Ascending aorta (tissue), 2 donors: ENCODE results near the gene CCL2. TPM values are rescaled to one million over a fixed set of nuclear protein-coding genes. Genes with fewer than 3 reads are reported as not detected.

Experiments
- DNase-seq, 2 donors: peaks; one replicate each; pipeline ENCODE4 v3.0.0-alpha.2; 2019; ENCODE audit warnings: low spot score in 2 of 2
- H3K27ac ChIP-seq, 2 donors: fragments of 200-600 bp; sonication (generic); one replicate each; pipeline ENCODE4 v1.5.1; 2016 to 2017; ENCODE audit warnings: mild to moderate bottlenecking in 1 of 2
- H3K27me3 ChIP-seq: fragments of 200-600 bp; sonication (generic); one replicate; pipeline ENCODE4 v1.5.1; 2017
- H3K36me3 ChIP-seq, 2 donors: fragments of 200-600 bp; sonication (generic); one replicate each; pipeline ENCODE4 v1.5.1; 2016
- H3K4me1 ChIP-seq, 2 donors: fragments of 200-600 bp; sonication (generic); one replicate each; pipeline ENCODE4 v1.5.1; 2016 to 2017; ENCODE audit warnings: mild to moderate bottlenecking in 1 of 2
- H3K4me3 ChIP-seq, 2 donors: fragments of 200-600 bp; sonication (generic); one replicate each; pipeline ENCODE4 v1.5.1; 2016 to 2017; ENCODE audit warnings: mild to moderate bottlenecking in 1 of 2
- H3K9me3 ChIP-seq, 2 donors: fragments of 200-600 bp; sonication (generic); one replicate each; pipeline ENCODE4 v1.5.1; 2016
- intact Hi-C: fragments of 100-400 bp; cut with DNase I; formaldehyde crosslinking; loops from one replicate; pipeline ENCODE4 v1.15.1; 2023
- total RNA-seq: library from RNA; depleted of rRNA; stranded (reverse); fragments of >200 nt; gene quantifications from one replicate; pipeline ENCODE4 v1.1.0, GENCODE V29; 2016
- TF ChIP-seq, protein P1 (sequence below), 3 experiments: fragments of 200-600 bp in 2 of 3; fragments of 450-650 bp in 1 of 3; sonication (generic) in 2 of 3; IDR thresholded peaks; one replicate each; pipeline ENCODE4 v1.5.1; 2016 to 2019; ENCODE audit warnings: antibody characterized with exemption in 3 of 3, mild to moderate bottlenecking in 1 of 3, moderate library complexity in 1 of 3

The CCL2 gene
- total RNA-seq, 1 donor from 2014 or later, result 162 TPM

DNA sequence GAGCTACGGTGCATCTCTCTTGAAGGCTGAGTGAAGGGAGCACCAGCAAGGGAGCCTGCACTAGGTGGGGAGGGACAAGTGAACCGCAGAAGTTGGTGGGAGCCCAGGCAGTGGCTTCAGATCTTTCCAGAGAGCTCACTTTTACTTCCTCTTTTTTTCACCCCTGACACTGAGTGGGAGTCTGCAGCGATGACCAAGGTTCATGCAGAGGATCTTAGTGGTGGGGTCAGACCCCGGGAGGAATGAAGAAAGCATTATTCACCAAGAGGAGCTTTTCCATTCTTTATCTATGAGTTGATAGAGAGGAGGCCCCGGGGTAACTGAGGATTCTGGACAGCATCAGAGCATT, 3.0 kb upstream of the CCL2 start:
- DNase-seq, result no peak
- TF ChIP-seq, protein P1, sequence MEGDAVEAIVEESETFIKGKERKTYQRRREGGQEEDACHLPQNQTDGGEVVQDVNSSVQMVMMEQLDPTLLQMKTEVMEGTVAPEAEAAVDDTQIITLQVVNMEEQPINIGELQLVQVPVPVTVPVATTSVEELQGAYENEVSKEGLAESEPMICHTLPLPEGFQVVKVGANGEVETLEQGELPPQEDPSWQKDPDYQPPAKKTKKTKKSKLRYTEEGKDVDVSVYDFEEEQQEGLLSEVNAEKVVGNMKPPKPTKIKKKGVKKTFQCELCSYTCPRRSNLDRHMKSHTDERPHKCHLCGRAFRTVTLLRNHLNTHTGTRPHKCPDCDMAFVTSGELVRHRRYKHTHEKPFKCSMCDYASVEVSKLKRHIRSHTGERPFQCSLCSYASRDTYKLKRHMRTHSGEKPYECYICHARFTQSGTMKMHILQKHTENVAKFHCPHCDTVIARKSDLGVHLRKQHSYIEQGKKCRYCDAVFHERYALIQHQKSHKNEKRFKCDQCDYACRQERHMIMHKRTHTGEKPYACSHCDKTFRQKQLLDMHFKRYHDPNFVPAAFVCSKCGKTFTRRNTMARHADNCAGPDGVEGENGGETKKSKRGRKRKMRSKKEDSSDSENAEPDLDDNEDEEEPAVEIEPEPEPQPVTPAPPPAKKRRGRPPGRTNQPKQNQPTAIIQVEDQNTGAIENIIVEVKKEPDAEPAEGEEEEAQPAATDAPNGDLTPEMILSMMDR (IDR thresholded peaks at IDR 0.05), result no peak
- intact Hi-C loops, result loop anchor here (2.0 to 10.0 kb wide), 5 partner anchors 770 to 1553 kb away; partner anchors contain the start of genes SLFN12, SLFN5 and TAF15
- peak overlapping the region; percentile 87 to 89 for H3K27ac ChIP-seq
- peak overlapping the region in 1 of 2 donors; percentile 8 for H3K4me3 ChIP-seq
- no peaks in the 10 kb centered on the region for H3K27me3 ChIP-seq
- no peaks in the 10 kb centered on the region for H3K36me3 ChIP-seq
- no peaks in the 10 kb centered on the region for H3K9me3 ChIP-seq
- peaks cover 55 to 84% of the 10 kb centered on the region in 2 donors for H3K4me1 ChIP-seq

GRCh38 chr17:34252444-34253138, 2.5 kb upstream of the CCL2 start:
- intact Hi-C loops, result loop anchor here (2.0 to 10.0 kb wide), 5 partner anchors 770 to 1552 kb away; partner anchors contain the start of genes SLFN12, SLFN5 and TAF15
- Histone ChIP-seq H3K27me3 (no peaks in the 10 kb centered on the region), H3K27ac (peak overlapping the region; percentile 87 to 89), H3K36me3 (no peaks in the 10 kb centered on the region), H3K4me1 (peaks cover 53 to 81% of the 10 kb centered on the region in 2 donors), H3K9me3 (no peaks in the 10 kb centered on the region), H3K4me3 (peak overlapping the region in 1 of 2 donors; percentile 8)
- TF ChIP-seq, protein P1 (IDR thresholded peaks at IDR 0.05), result no peak
- peak; percentile 62 to 97 for DNase-seq

- intact Hi-C loops, result loop anchor here (2.0 to 10.0 kb wide), 5 partner anchors 769 to 1552 kb away; partner anchors contain the start of genes SLFN12, SLFN5 and TAF15
- Histone ChIP-seq H3K27ac (peak overlapping the region; percentile 87 to 89), H3K4me1 (peaks cover 48 to 75% of the 10 kb centered on the region in 2 donors), H3K9me3 (no peaks in the 10 kb centered on the region), H3K27me3 (no peaks in the 10 kb centered on the region), H3K36me3 (no peaks in the 10 kb centered on the region), H3K4me3 (peak overlapping the region in 1 of 2 donors; percentile 8)
- TF ChIP-seq, protein P1 (IDR thresholded peaks at IDR 0.05), result no peak
- DNase-seq, result no peak
Measured at GRCh38 chr17:34253139-34253525, 2.0 kb upstream of the CCL2 start.

DNA sequence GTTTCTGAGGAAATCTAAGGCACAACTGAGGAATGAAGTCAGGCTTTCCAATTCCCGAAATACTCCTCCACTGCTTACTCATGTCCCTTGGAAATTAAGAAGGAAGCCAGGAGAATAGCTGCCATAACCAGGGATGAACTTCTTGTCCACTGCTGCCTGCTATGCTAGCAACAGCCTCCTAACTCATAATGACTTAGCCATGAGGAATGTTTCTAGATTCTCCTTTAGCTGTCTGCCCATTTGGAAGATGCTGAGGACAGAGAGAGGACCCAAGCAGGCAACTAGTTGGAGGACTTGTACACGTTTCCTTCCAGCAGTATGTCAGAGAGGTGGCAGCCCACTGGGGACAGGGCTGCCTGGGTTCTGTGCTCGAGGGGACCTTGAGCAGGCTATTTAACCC, 939 bp upstream of the CCL2 start:
- H3K27me3 ChIP-seq, result no peaks in the 10 kb centered on the region
- H3K4me1 ChIP-seq, result peaks cover 41 to 67% of the 10 kb centered on the region in 2 donors
- no peak for DNase-seq
- TF ChIP-seq, protein P1 (IDR thresholded peaks at IDR 0.05), result no peak
- no peaks in the 10 kb centered on the region for H3K36me3 ChIP-seq
- H3K9me3 ChIP-seq, result no peaks in the 10 kb centered on the region
- peak overlapping the region; percentile 87 to 89 for H3K27ac ChIP-seq
- intact Hi-C loops, result loop anchor here (5.0 to 10.0 kb wide), 4 partner anchors 768 to 1551 kb away; partner anchors contain the start of genes SLFN5 and TAF15
- peak overlapping the region in 1 of 2 donors; percentile 56 for H3K4me3 ChIP-seq

DNA sequence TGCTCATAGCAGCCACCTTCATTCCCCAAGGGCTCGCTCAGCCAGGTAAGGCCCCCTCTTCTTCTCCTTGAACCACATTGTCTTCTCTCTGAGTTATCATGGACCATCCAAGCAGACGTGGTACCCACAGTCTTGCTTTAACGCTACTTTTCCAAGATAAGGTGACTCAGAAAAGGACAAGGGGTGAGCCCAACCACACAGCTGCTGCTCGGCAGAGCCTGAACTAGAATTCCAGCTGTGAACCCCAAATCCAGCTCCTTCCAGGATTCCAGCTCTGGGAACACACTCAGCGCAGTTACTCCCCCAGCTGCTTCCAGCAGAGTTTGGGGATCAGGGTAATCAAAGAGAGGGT, 272 bp downstream of the CCL2 start:
- Histone ChIP-seq H3K27ac (peak overlapping the region; percentile 87 to 89), H3K27me3 (no peaks in the 10 kb centered on the region), H3K4me1 (peaks cover 39 to 55% of the 10 kb centered on the region in 2 donors), H3K4me3 (peak overlapping the region; percentile 46 to 56), H3K9me3 (no peaks in the 10 kb centered on the region), H3K36me3 (no peaks in the 10 kb centered on the region)
- TF ChIP-seq, protein P1 (IDR thresholded peaks at IDR 0.05), result no peak
- DNase-seq, result no peak
- intact Hi-C loops, result loop anchor here (5.0 to 10.0 kb wide), 2 partner anchors 57 to 1549 kb away; partner anchors contain the start of gene TAF15
